ENCODE measurements around the gene ANGPTL8.

The ANGPTL8 gene

GRCh38 chr19:11203194-11204075, 36.0 kb upstream of the ANGPTL8 start:
- DNase-seq = peak in 45 of 56 donors; percentile 5 to 87 (median 42)

- no peak for DNase-seq
Measured at GRCh38 chr19:11204076-11204602, 35.3 kb upstream of the ANGPTL8 start.

- peak in 4 of 56 donors; percentile 4 to 38 (median 8) for DNase-seq
Measured at GRCh38 chr19:11204943-11205349, 34.5 kb upstream of the ANGPTL8 start.

GRCh38 chr19:11205939-11206570, 33.4 kb upstream of the ANGPTL8 start:
- DNase-seq = no peak

- DNase-seq = no peak
Measured at GRCh38 chr19:11208561-11209471, 30.6 kb upstream of the ANGPTL8 start.

GRCh38 chr19:11209839-11210655, 29.4 kb upstream of the ANGPTL8 start:
- no peak for DNase-seq

GRCh38 chr19:11210656-11210928, 28.8 kb upstream of the ANGPTL8 start:
- DNase-seq = no peak

- no peak for DNase-seq
Measured at GRCh38 chr19:11214387-11214786, 25.0 kb upstream of the ANGPTL8 start.

- no peak for DNase-seq
Measured at GRCh38 chr19:11221082-11221598, 18.3 kb upstream of the ANGPTL8 start.

GRCh38 chr19:11223200-11223599, 16.2 kb upstream of the ANGPTL8 start:
- DNase-seq = no peak

GRCh38 chr19:11224429-11224828, 15.0 kb upstream of the ANGPTL8 start:
- DNase-seq = no peak

- no peak for DNase-seq
Measured at GRCh38 chr19:11225172-11225571, 14.2 kb upstream of the ANGPTL8 start.

- no peak for DNase-seq
Measured at GRCh38 chr19:11225815-11226214, 13.6 kb upstream of the ANGPTL8 start.

- DNase-seq = no peak
Measured at GRCh38 chr19:11226716-11227166, 12.7 kb upstream of the ANGPTL8 start.

- peak in 1 of 56 donors; percentile 6 for DNase-seq
Measured at GRCh38 chr19:11227195-11227886, 12.1 kb upstream of the ANGPTL8 start.

- DNase-seq = no peak
Measured at GRCh38 chr19:11230621-11231386, 8.6 kb upstream of the ANGPTL8 start.

GRCh38 chr19:11232555-11232954, 6.9 kb upstream of the ANGPTL8 start:
- no peak for DNase-seq

- DNase-seq = no peak
Measured at GRCh38 chr19:11233073-11233472, 6.3 kb upstream of the ANGPTL8 start.

GRCh38 chr19:11234486-11235075, 4.8 kb upstream of the ANGPTL8 start:
- no peak for DNase-seq
